Measurements from ENCODE around the gene WDR77. TPM values are rescaled to one million over a fixed set of nuclear protein-coding genes. Genes with fewer than 3 reads are reported as not detected.

Gene WDR77
- total and polyA plus RNA-seq, 5 experiments from 2014 or later: 35.4 to 44.6 (median 36.9) TPM

DNA sequence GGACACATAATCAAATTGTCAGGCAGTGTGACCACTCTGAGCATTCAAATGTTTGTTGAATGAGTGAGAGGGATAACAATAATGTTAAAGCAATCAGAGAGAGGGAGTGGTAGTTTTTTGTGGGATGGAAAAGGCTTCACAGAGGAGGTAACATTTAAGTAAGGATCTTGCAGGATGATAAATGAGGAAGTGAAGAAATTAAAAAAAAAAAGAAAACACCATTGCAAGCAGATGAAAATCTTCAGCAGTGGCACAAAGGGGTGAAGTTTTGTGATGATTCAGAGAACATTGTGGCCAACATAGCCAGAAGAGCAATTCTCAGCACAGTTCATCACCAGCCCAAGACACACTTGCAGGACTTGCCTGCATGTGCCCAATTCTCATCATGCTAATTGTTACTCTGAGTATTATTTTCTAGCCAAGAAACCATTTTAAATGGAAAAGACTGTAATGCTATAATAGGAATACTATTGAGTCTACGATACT, 56.6 kb downstream of the WDR77 start:
- Mint-ChIP-seq H3K27ac (no peak overlapping the region), H3K4me3 (no peak overlapping the region), H3K36me3 (no peaks in the 10 kb centered on the region), H3K27me3 (peaks cover 0 to 6% (median 1%) of the 10 kb centered on the region in 5 donors), H3K9me3 (no peaks in the 10 kb centered on the region), H3K4me1 (peaks cover 0 to 7% (median under 1%) of the 10 kb centered on the region in 4 donors)
- ATAC-seq (no peak), DNase-seq (no peak)
- POLR2A ChIA-PET: no interaction called here

DNA sequence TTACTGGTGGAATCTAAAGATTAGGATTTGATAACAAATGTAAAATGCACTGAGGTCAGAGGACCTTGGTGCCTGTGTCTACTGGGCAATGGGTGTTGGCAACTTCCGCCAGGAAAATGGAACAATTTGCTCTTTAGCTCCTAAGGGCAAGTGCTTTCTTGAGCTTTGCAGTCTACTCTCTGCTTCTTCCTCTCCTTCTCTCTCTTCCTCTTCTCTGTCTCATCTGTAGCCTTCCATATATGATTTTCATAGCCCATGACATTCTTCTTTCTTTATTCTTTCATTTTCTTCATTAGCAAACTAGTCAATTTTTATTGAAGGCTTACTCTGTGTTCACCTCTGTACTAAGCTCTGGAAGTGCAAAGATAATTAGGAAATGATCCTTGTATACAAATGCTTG, 57.0 kb downstream of the WDR77 start:
- H3K9me3 Mint-ChIP-seq: no peaks in the 10 kb centered on the region
- POLR2A ChIA-PET: no interaction called here
- no peak overlapping the region for H3K27ac Mint-ChIP-seq
- no peak for ATAC-seq
- DNase-seq: no peak
- peaks cover 0 to 7% (median 3%) of the 10 kb centered on the region in 5 donors for H3K27me3 Mint-ChIP-seq
- no peak overlapping the region for H3K4me3 Mint-ChIP-seq
- H3K4me1 Mint-ChIP-seq: peaks cover 0 to 7% (median under 1%) of the 10 kb centered on the region in 4 donors
- no peaks in the 10 kb centered on the region for H3K36me3 Mint-ChIP-seq

Other genes with a start within 250 kb of the WDR77 start
- gene DENND2D, start 248.6 kb downstream of the WDR77 start, total RNA-seq: 100 to 1,000 TPM; 274 to 289 TPM
- gene DENND2D, start 248.6 kb downstream of the WDR77 start, polyA plus RNA-seq: 100 to 1,000 TPM; 161 to 395 (median 225) TPM
- 1 to 10 TPM; 5.7 to 6.5 TPM for gene CHI3L2, start 221.5 kb downstream of the WDR77 start, total RNA-seq
- 10 to 100 TPM; 45.4 to 69.0 (median 48.6) TPM for gene CHI3L2, start 221.5 kb downstream of the WDR77 start, polyA plus RNA-seq
- gene CHIA, start 158.4 kb downstream of the WDR77 start, total RNA-seq: not detected
- not detected for gene CHIA, start 158.4 kb downstream of the WDR77 start, polyA plus RNA-seq
- gene OVGP1, start 21.5 kb downstream of the WDR77 start, total RNA-seq: 1 to 10 TPM; 9.0 to 9.2 TPM
- 1 to 10 TPM in 1 of 3 donors, under 1 TPM in 2; 0.18 to 1.2 (median 0.51) TPM for gene OVGP1, start 21.5 kb downstream of the WDR77 start, polyA plus RNA-seq
- gene ATP5PB, start 208 bp upstream of the WDR77 start, total RNA-seq: 100 to 1,000 TPM; 105 to 115 TPM
- gene ATP5PB, start 208 bp upstream of the WDR77 start, polyA plus RNA-seq: 100 to 1,000 TPM; 411 to 437 (median 416) TPM
- 10 to 100 TPM; 58.1 to 59.7 TPM for gene C1orf162, start 24.7 kb upstream of the WDR77 start, total RNA-seq
- gene C1orf162, start 24.7 kb upstream of the WDR77 start, polyA plus RNA-seq: 100 to 1,000 TPM; 159 to 250 (median 243) TPM
- under 1 TPM in 1 of 2 experiments, not detected in 1; 0.62 TPM for gene ADORA3, start 54.4 kb upstream of the WDR77 start, total RNA-seq
- gene ADORA3, start 54.4 kb upstream of the WDR77 start, polyA plus RNA-seq: not detected
- gene TMIGD3, start 54.4 kb upstream of the WDR77 start, total RNA-seq: not detected
- gene TMIGD3, start 54.4 kb upstream of the WDR77 start, polyA plus RNA-seq: not detected
- gene RAP1A, start 170.5 kb upstream of the WDR77 start, total RNA-seq: 100 to 1,000 TPM; 124 to 130 TPM
- 10 to 100 TPM; 43.4 to 53.9 (median 50.0) TPM for gene RAP1A, start 170.5 kb upstream of the WDR77 start, polyA plus RNA-seq

Measured in naive thymus-derived CD8-positive, alpha-beta T cell (primary cell).